Measurements from ENCODE around the gene CAVIN4. TPM values are rescaled to one million over a fixed set of nuclear protein-coding genes. Genes with fewer than 3 reads are reported as not detected.

CAVIN4 gene
- total RNA-seq, 4 donors from 2014 or later = 1.0 to 4.2 (median 1.6) TPM

GRCh38 chr9:100595391-100596199 lies 17.7 kb downstream of the CAVIN4 start:
- peaks cover 0 to 4% of the 10 kb centered on the region in 2 donors for H3K4me1 ChIP-seq
- intact Hi-C loops (cut with DNase I) = loop anchor here (10.0 kb wide), 2 partner anchors 91 to 171 kb away; partner anchors contain the start of gene MSANTD3
- WGBS, 2 donors = 17 to 18% methylated on average over 3 of the region's 3 CpGs
- no peak overlapping the region for H3K4me3 ChIP-seq (replicated peaks in 1 of 3)
- no peak overlapping the region for H3K27ac ChIP-seq
- no peaks in the 10 kb centered on the region for H3K27me3 ChIP-seq
- DNase-seq = peak in 1 of 2 donors; percentile 37
- peak; percentile 77 to 93 (median 88) for TF ChIP-seq CTCF (IDR thresholded peaks at IDR 0.05)
- TF ChIP-seq POLR2A (IDR thresholded peaks at IDR 0.05) = no peak
- no peaks in the 10 kb centered on the region for H3K36me3 ChIP-seq
- no peaks in the 10 kb centered on the region for H3K9me3 ChIP-seq

- no peaks in the 10 kb centered on the region for H3K9me3 ChIP-seq
- H3K27me3 ChIP-seq = no peaks in the 10 kb centered on the region
- no peak overlapping the region for H3K27ac ChIP-seq
- peaks cover 0 to 4% of the 10 kb centered on the region in 2 donors for H3K4me1 ChIP-seq
- no peak for DNase-seq
- H3K4me3 ChIP-seq (replicated peaks in 1 of 3) = no peak overlapping the region
- intact Hi-C loops (cut with DNase I) = loop anchor here (10.0 kb wide), 2 partner anchors 92 to 172 kb away; partner anchors contain the start of gene MSANTD3
- TF ChIP-seq POLR2A (IDR thresholded peaks at IDR 0.05) (no peak), CTCF (IDR thresholded peaks at IDR 0.05) (no peak)
- H3K36me3 ChIP-seq = no peaks in the 10 kb centered on the region
- 40 to 45% methylated on average over 6 of the region's 6 CpGs for WGBS, 2 donors
Observed at GRCh38 chr9:100597236-100597635, 19.4 kb downstream of the CAVIN4 start.

GRCh38 chr9:100598641-100599145 lies 20.8 kb downstream of the CAVIN4 start:
- Histone ChIP-seq H3K27me3 (no peaks in the 10 kb centered on the region), H3K4me1 (peaks cover 0 to 4% of the 10 kb centered on the region in 2 donors), H3K9me3 (no peaks in the 10 kb centered on the region), H3K4me3 (replicated peaks in 1 of 3) (peak overlapping the region in 2 of 3 donors; percentile 16 to 25), H3K27ac (peak overlapping the region; percentile 18 to 51 (median 20)), H3K36me3 (no peaks in the 10 kb centered on the region)
- peak; percentile 89 to 92 for DNase-seq
- TF ChIP-seq CTCF (IDR thresholded peaks at IDR 0.05) = no peak
- peak in 1 of 2 donors; percentile 39 for TF ChIP-seq POLR2A (IDR thresholded peaks at IDR 0.05)
- intact Hi-C loops (cut with DNase I) = loop anchor here (10.0 kb wide), 2 partner anchors 94 to 174 kb away; partner anchors contain the start of gene MSANTD3
- WGBS, 2 donors = 2 to 3% methylated on average over 21 to 40 of the region's 41 CpGs

GRCh38 chr9:100600521-100601079 lies 22.7 kb downstream of the CAVIN4 start:
- H3K27ac ChIP-seq = no peak overlapping the region
- H3K4me1 ChIP-seq = no peaks in the 10 kb centered on the region
- intact Hi-C loops (cut with DNase I) = no loop called here
- no peaks in the 10 kb centered on the region for H3K27me3 ChIP-seq
- H3K36me3 ChIP-seq = no peaks in the 10 kb centered on the region
- DNase-seq = no peak
- 85 to 87% methylated on average over 7 of the region's 7 CpGs for WGBS, 2 donors
- H3K9me3 ChIP-seq = no peaks in the 10 kb centered on the region
- H3K4me3 ChIP-seq (replicated peaks in 1 of 3) = no peak overlapping the region
- TF ChIP-seq POLR2A (IDR thresholded peaks at IDR 0.05) = no peak
- no peak for TF ChIP-seq CTCF (IDR thresholded peaks at IDR 0.05)

GRCh38 chr9:100601216-100601615 lies 23.3 kb downstream of the CAVIN4 start:
- peak in 1 of 2 donors; percentile 32 for DNase-seq
- Histone ChIP-seq H3K4me3 (replicated peaks in 1 of 3) (no peak overlapping the region), H3K36me3 (no peaks in the 10 kb centered on the region), H3K9me3 (no peaks in the 10 kb centered on the region), H3K27ac (no peak overlapping the region), H3K4me1 (no peaks in the 10 kb centered on the region), H3K27me3 (no peaks in the 10 kb centered on the region)
- TF ChIP-seq POLR2A (IDR thresholded peaks at IDR 0.05) (no peak), CTCF (IDR thresholded peaks at IDR 0.05) (peak in 4 of 6 experiments; percentile 12 to 50 (median 22))
- intact Hi-C loops (cut with DNase I) = no loop called here

Measured in thyroid gland (tissue), 4 donors.